ENCODE data around the gene SLC2A13. TPM values are rescaled to one million over a fixed set of nuclear protein-coding genes. Genes with fewer than 3 reads are reported as not detected.

Gene SLC2A13
- total and polyA plus RNA-seq, 9 donors: 2.6 to 6.4 (median 3.6) TPM

- no peak overlapping the region for H3K4me3 ChIP-seq (ENCODE audit: low read length)
Observed at GRCh38 chr12:40106655-40107054, 774 bp upstream of the SLC2A13 start.

GRCh38 chr12:40106202-40106533 is 287 bp upstream of the SLC2A13 start:
- H3K27me3 ChIP-seq (ENCODE audit: control insufficient read depth, insufficient read depth, low read length): peaks cover 2% of the 10 kb centered on the region
- H3K36me3 ChIP-seq (ENCODE audit: control insufficient read depth, insufficient read depth, low read length): no peaks in the 10 kb centered on the region
- no peak overlapping the region for H3K27ac ChIP-seq (ENCODE audit: low read length)
- no peaks in the 10 kb centered on the region for H3K9me3 ChIP-seq (replicated peaks; ENCODE audit: control insufficient read depth, low read depth, low read length)
- peaks cover 8% of the 10 kb centered on the region for H3K4me1 ChIP-seq (ENCODE audit: control insufficient read depth, insufficient read depth, low read length)
- no peak for DNase-seq
- peak overlapping the region; percentile 31 for H3K4me3 ChIP-seq (ENCODE audit: low read length)
- 10% methylated on average over 2 of the region's 9 CpGs for WGBS (ENCODE audit: insufficient coverage)

More at GRCh38 chr12:40106655-40107054, 774 bp upstream of the SLC2A13 start:
- Histone ChIP-seq H3K27ac (ENCODE audit: low read length) (no peak overlapping the region), H3K27me3 (ENCODE audit: control insufficient read depth, insufficient read depth, low read length) (peaks cover 2% of the 10 kb centered on the region), H3K36me3 (ENCODE audit: control insufficient read depth, insufficient read depth, low read length) (no peaks in the 10 kb centered on the region), H3K4me1 (ENCODE audit: control insufficient read depth, insufficient read depth, low read length) (peaks cover 8% of the 10 kb centered on the region), H3K9me3 (replicated peaks; ENCODE audit: control insufficient read depth, low read depth, low read length) (no peaks in the 10 kb centered on the region)
- peak; percentile 10 for DNase-seq
- WGBS (ENCODE audit: insufficient coverage): 80% methylated on average over 3 of the region's 6 CpGs

GRCh38 chr12:40105265-40105514 is 691 bp downstream of the SLC2A13 start:
- no peak for DNase-seq
- no peaks in the 10 kb centered on the region for H3K9me3 ChIP-seq (replicated peaks; ENCODE audit: control insufficient read depth, low read depth, low read length)
- H3K4me3 ChIP-seq (ENCODE audit: low read length): peak overlapping the region; percentile 62
- WGBS (ENCODE audit: insufficient coverage): 0% methylated on average over 26 of the region's 26 CpGs
- H3K27me3 ChIP-seq (ENCODE audit: control insufficient read depth, insufficient read depth, low read length): peaks cover 2% of the 10 kb centered on the region
- peaks cover 8% of the 10 kb centered on the region for H3K4me1 ChIP-seq (ENCODE audit: control insufficient read depth, insufficient read depth, low read length)
- H3K36me3 ChIP-seq (ENCODE audit: control insufficient read depth, insufficient read depth, low read length): no peaks in the 10 kb centered on the region
- no peak overlapping the region for H3K27ac ChIP-seq (ENCODE audit: low read length)

GRCh38 chr12:40104461-40105264 is 1.2 kb downstream of the SLC2A13 start:
- peak overlapping the region; percentile 62 for H3K4me3 ChIP-seq (ENCODE audit: low read length)
- DNase-seq: no peak
- 13% methylated on average over 17 of the region's 20 CpGs for WGBS (ENCODE audit: insufficient coverage)
- no peaks in the 10 kb centered on the region for H3K9me3 ChIP-seq (replicated peaks; ENCODE audit: control insufficient read depth, low read depth, low read length)
- H3K36me3 ChIP-seq (ENCODE audit: control insufficient read depth, insufficient read depth, low read length): no peaks in the 10 kb centered on the region
- H3K4me1 ChIP-seq (ENCODE audit: control insufficient read depth, insufficient read depth, low read length): peaks cover 8% of the 10 kb centered on the region
- H3K27ac ChIP-seq (ENCODE audit: low read length): no peak overlapping the region
- peaks cover 2% of the 10 kb centered on the region for H3K27me3 ChIP-seq (ENCODE audit: control insufficient read depth, insufficient read depth, low read length)

GRCh38 chr12:40103043-40103442 is 2.8 kb downstream of the SLC2A13 start:
- H3K27ac ChIP-seq (ENCODE audit: low read length): no peak overlapping the region
- peaks cover 2% of the 10 kb centered on the region for H3K27me3 ChIP-seq (ENCODE audit: control insufficient read depth, insufficient read depth, low read length)
- no peaks in the 10 kb centered on the region for H3K9me3 ChIP-seq (replicated peaks; ENCODE audit: control insufficient read depth, low read depth, low read length)
- H3K36me3 ChIP-seq (ENCODE audit: control insufficient read depth, insufficient read depth, low read length): no peaks in the 10 kb centered on the region
- WGBS (ENCODE audit: insufficient coverage): 79% methylated on average over 3 of the region's 3 CpGs
- no peak for DNase-seq
- no peak overlapping the region for H3K4me3 ChIP-seq (ENCODE audit: low read length)
- H3K4me1 ChIP-seq (ENCODE audit: control insufficient read depth, insufficient read depth, low read length): peaks cover 8% of the 10 kb centered on the region

DNA sequence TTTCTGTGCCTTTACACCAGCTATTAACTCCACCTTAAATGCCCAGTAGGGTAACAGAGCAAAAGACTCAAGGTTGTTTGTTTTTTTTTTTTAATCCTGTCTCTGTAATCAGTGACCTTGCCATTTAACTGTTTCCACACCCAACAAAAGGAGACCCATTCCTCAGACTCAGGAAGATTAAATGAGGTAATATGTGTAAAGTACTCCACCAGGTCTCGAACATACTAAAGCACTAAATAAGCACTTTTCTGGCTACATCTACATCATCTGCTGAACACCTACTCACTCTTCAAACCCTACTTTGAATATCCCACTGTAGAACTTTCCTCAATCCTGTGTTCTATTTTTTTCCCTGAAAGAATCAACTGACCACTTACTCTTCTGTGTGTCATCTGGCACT is 4.1 kb downstream of the SLC2A13 start:
- Histone ChIP-seq H3K4me3 (ENCODE audit: low read length) (no peak overlapping the region), H3K4me1 (ENCODE audit: control insufficient read depth, insufficient read depth, low read length) (peaks cover 8% of the 10 kb centered on the region), H3K27ac (ENCODE audit: low read length) (no peak overlapping the region), H3K36me3 (ENCODE audit: control insufficient read depth, insufficient read depth, low read length) (no peaks in the 10 kb centered on the region), H3K27me3 (ENCODE audit: control insufficient read depth, insufficient read depth, low read length) (peaks cover 2% of the 10 kb centered on the region), H3K9me3 (replicated peaks; ENCODE audit: control insufficient read depth, low read depth, low read length) (no peaks in the 10 kb centered on the region)
- DNase-seq: no peak
- WGBS (ENCODE audit: insufficient coverage): no CpG with 5 or more reads among the region's 1 CpG

- no peak overlapping the region for H3K4me3 ChIP-seq (ENCODE audit: low read length)
- no peaks in the 10 kb centered on the region for H3K36me3 ChIP-seq (ENCODE audit: control insufficient read depth, insufficient read depth, low read length)
- DNase-seq: peak; percentile 12
- H3K4me1 ChIP-seq (ENCODE audit: control insufficient read depth, insufficient read depth, low read length): peaks cover 2% of the 10 kb centered on the region
- H3K9me3 ChIP-seq (replicated peaks; ENCODE audit: control insufficient read depth, low read depth, low read length): no peaks in the 10 kb centered on the region
- no CpG with 5 or more reads among the region's 3 CpGs for WGBS (ENCODE audit: insufficient coverage)
- no peak overlapping the region for H3K27ac ChIP-seq (ENCODE audit: low read length)
- H3K27me3 ChIP-seq (ENCODE audit: control insufficient read depth, insufficient read depth, low read length): no peaks in the 10 kb centered on the region
Observed at GRCh38 chr12:40099423-40099853, 6.4 kb downstream of the SLC2A13 start.

DNA sequence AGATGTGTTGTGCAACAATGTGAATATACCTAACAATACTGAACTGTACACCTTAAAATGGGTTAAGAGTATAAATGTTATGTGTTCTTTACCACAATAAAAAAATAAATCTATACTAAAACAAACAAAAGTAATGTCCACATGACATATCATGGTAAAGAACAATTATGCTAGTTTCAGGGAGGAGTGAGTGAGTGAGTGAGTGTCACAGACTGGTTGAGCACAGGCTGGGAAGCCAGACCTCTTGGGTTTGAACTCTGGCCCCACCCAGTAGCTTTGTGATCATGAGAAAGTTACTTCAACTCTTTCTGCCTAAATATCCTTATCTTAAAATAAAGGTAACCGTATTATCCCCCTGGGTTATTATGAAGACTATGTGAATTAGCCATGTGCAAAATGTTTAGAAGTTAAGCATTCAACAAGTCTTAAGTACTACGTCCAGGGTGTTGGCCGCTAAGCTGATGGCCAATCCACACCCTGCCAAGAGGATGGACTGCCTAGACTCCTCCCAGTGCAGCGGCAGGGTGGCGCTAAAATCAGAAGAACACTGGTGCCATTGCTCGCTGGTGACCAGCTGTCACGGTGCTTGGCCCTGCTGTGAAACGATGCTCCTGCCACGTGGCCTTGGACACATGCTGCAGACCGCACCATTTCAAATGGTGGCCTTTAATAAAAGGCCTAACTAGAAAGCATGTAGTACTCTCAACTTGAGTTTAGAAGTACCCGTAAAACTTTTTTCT is 7.3 kb downstream of the SLC2A13 start:
- Histone ChIP-seq H3K4me3 (ENCODE audit: low read length) (no peak overlapping the region), H3K27ac (ENCODE audit: low read length) (no peak overlapping the region), H3K36me3 (ENCODE audit: control insufficient read depth, insufficient read depth, low read length) (no peaks in the 10 kb centered on the region), H3K4me1 (ENCODE audit: control insufficient read depth, insufficient read depth, low read length) (no peaks in the 10 kb centered on the region), H3K9me3 (replicated peaks; ENCODE audit: control insufficient read depth, low read depth, low read length) (no peaks in the 10 kb centered on the region), H3K27me3 (ENCODE audit: control insufficient read depth, insufficient read depth, low read length) (no peaks in the 10 kb centered on the region)
- WGBS (ENCODE audit: insufficient coverage): 97% methylated on average over 7 of the region's 11 CpGs
- DNase-seq: no peak

DNA sequence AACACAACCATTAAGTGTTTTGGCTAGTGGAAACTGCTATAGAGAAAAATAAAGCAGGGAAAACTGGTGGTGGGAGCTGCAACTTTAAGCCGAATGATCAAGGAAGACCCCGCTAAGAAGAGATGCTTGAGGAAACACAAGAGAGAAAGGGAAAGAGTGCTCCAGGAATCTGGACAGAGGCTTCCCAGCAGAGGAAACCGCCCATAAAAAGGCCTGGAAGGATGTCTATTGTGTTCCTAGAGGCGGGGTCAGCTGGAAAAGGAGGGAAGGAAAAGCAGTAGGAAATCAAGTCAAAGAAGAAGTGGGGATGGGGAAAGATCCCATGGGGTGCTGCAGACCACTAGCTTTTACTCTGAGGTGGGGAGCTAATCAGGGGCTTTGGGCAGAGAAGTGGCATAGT is 12.4 kb downstream of the SLC2A13 start:
- WGBS (ENCODE audit: insufficient coverage): 86% methylated on average over 4 of the region's 4 CpGs
- Histone ChIP-seq H3K4me1 (ENCODE audit: control insufficient read depth, insufficient read depth, low read length) (no peaks in the 10 kb centered on the region), H3K9me3 (replicated peaks; ENCODE audit: control insufficient read depth, low read depth, low read length) (no peaks in the 10 kb centered on the region), H3K36me3 (ENCODE audit: control insufficient read depth, insufficient read depth, low read length) (no peaks in the 10 kb centered on the region), H3K27ac (ENCODE audit: low read length) (no peak overlapping the region), H3K27me3 (ENCODE audit: control insufficient read depth, insufficient read depth, low read length) (no peaks in the 10 kb centered on the region), H3K4me3 (ENCODE audit: low read length) (no peak overlapping the region)
- DNase-seq: no peak

- H3K4me3 ChIP-seq (ENCODE audit: low read length): no peak overlapping the region
- H3K9me3 ChIP-seq (replicated peaks; ENCODE audit: control insufficient read depth, low read depth, low read length): no peaks in the 10 kb centered on the region
- no peaks in the 10 kb centered on the region for H3K4me1 ChIP-seq (ENCODE audit: control insufficient read depth, insufficient read depth, low read length)
- H3K27me3 ChIP-seq (ENCODE audit: control insufficient read depth, insufficient read depth, low read length): no peaks in the 10 kb centered on the region
- H3K36me3 ChIP-seq (ENCODE audit: control insufficient read depth, insufficient read depth, low read length): no peaks in the 10 kb centered on the region
- no peak for DNase-seq
- WGBS (ENCODE audit: insufficient coverage): no CpG with 5 or more reads among the region's 4 CpGs
- H3K27ac ChIP-seq (ENCODE audit: low read length): no peak overlapping the region
Observed at GRCh38 chr12:40086471-40086870, 19.4 kb downstream of the SLC2A13 start.
